GM21717 (cell line): ENCODE measurements around the gene ZYX.
"Not testable (repeated sequence)": the region's sequence is repeated elsewhere in the genome, so short reads cannot be mapped to it uniquely, and the experiment has no call there.

Experiments
- ATAC-seq: cut with Tn5 transposase; IDR thresholded peaks from one replicate; pipeline ENCODE4 v1.9.1; 2021; ENCODE audit warnings: mild to moderate bottlenecking, moderate library complexity; ENCODE audit not compliant: unreplicated experiment

Gene ZYX

GRCh38 chr7:143416565-143417149 is 35.5 kb downstream of the ZYX start:
- ATAC-seq, result no peak

GRCh38 chr7:143417734-143418383 is 36.7 kb downstream of the ZYX start:
- no peak for ATAC-seq

GRCh38 chr7:143418681-143419458 is 37.7 kb downstream of the ZYX start:
- no peak for ATAC-seq

GRCh38 chr7:143419880-143420279 is 38.7 kb downstream of the ZYX start:
- no peak for ATAC-seq

- not testable (repeated sequence) for ATAC-seq
Observed at GRCh38 chr7:143420624-143421023, 39.5 kb downstream of the ZYX start.

- no peak for ATAC-seq
Observed at GRCh38 chr7:143422033-143422432, 40.9 kb downstream of the ZYX start.

GRCh38 chr7:143424476-143424875 is 43.3 kb downstream of the ZYX start:
- not testable (repeated sequence) for ATAC-seq

GRCh38 chr7:143426479-143427142 is 45.5 kb downstream of the ZYX start:
- ATAC-seq, result no peak

GRCh38 chr7:143429770-143430698 is 48.9 kb downstream of the ZYX start:
- ATAC-seq, result no peak

GRCh38 chr7:143431109-143431508 is 50.0 kb downstream of the ZYX start:
- no peak for ATAC-seq

- no peak for ATAC-seq
Observed at GRCh38 chr7:143433759-143434158, 52.6 kb downstream of the ZYX start.

GRCh38 chr7:143434660-143435059 is 53.5 kb downstream of the ZYX start:
- ATAC-seq, result no peak

GRCh38 chr7:143435266-143435665 is 54.1 kb downstream of the ZYX start:
- no peak for ATAC-seq

- ATAC-seq, result peak; percentile 79
Observed at GRCh38 chr7:143436325-143436946, 55.3 kb downstream of the ZYX start.

GRCh38 chr7:143437578-143437977 is 56.4 kb downstream of the ZYX start:
- peak; percentile 51 for ATAC-seq

- ATAC-seq, result no peak
Observed at GRCh38 chr7:143439866-143440265, 58.7 kb downstream of the ZYX start.
